ENCODE data around the gene ZNF577. TPM values are rescaled to one million over a fixed set of nuclear protein-coding genes. Genes with fewer than 3 reads are reported as not detected.

Gene ZNF577
- total RNA-seq, 1 donor from 2014 or later: 7.6 TPM

- DNase-seq (ENCODE audit: low read depth) (no peak), FAIRE-seq (no peak)
- no peak overlapping the region for H3K4me3 Mint-ChIP-seq (ENCODE audit: unreplicated experiment)
- H3K36me3 Mint-ChIP-seq (ENCODE audit: low read depth, unreplicated experiment): peaks cover 35% of the 10 kb centered on the region
- Histone ChIP-seq H3K9me3 (ENCODE audit: insufficient read depth, low read depth, low read length) (peaks cover 19% of the 10 kb centered on the region), H2AFZ (ENCODE audit: low read depth, low read length) (no peak overlapping the region), H3K36me3 (ENCODE audit: insufficient read depth, low read length) (peaks cover 18% of the 10 kb centered on the region), H3K4me1 (ENCODE audit: insufficient read depth, low read length) (no peaks in the 10 kb centered on the region), H3K4me2 (ENCODE audit: low read length) (no peak overlapping the region), H3K79me2 (ENCODE audit: insufficient read depth, low read length) (peaks cover 57% of the 10 kb centered on the region), H3K9ac (ENCODE audit: low read length) (no peak overlapping the region), H3K27me3 (ENCODE audit: insufficient read depth, low read length) (no peaks in the 10 kb centered on the region), H3K27ac (ENCODE audit: low read depth, low read length) (no peak overlapping the region), H3K4me3 (ENCODE audit: insufficient read depth, low read depth, low read length) (no peak overlapping the region), H4K20me1 (ENCODE audit: insufficient read depth, low read length) (peaks cover 7% of the 10 kb centered on the region)
- no peaks in the 10 kb centered on the region for H3K4me1 Mint-ChIP-seq (ENCODE audit: low read depth, unreplicated experiment)
- H3K9me3 Mint-ChIP-seq (ENCODE audit: unreplicated experiment): peaks cover 36% of the 10 kb centered on the region
- H3K27me3 Mint-ChIP-seq (ENCODE audit: low read depth, unreplicated experiment): no peaks in the 10 kb centered on the region
- no peak overlapping the region for H3K27ac Mint-ChIP-seq (ENCODE audit: unreplicated experiment)
- TF ChIP-seq CTCF (IDR thresholded peaks at IDR 0.05; ENCODE audit: insufficient read depth, low read depth, low read length) (no peak), EZH2 (IDR thresholded peaks at IDR 0.05; ENCODE audit: insufficient read depth, low read length) (no peak)
Measured at GRCh38 chr19:51901860-51902259, 14.1 kb upstream of the ZNF577 start.

- no peaks in the 10 kb centered on the region for H3K4me1 Mint-ChIP-seq (ENCODE audit: low read depth, unreplicated experiment)
- TF ChIP-seq EZH2 (IDR thresholded peaks at IDR 0.05; ENCODE audit: insufficient read depth, low read length) (no peak), CTCF (IDR thresholded peaks at IDR 0.05; ENCODE audit: insufficient read depth, low read depth, low read length) (no peak)
- H4K20me1 ChIP-seq (ENCODE audit: insufficient read depth, low read length): no peaks in the 10 kb centered on the region
- no peak for FAIRE-seq
- no peak overlapping the region for H3K4me2 ChIP-seq (ENCODE audit: low read length)
- H3K36me3 Mint-ChIP-seq (ENCODE audit: low read depth, unreplicated experiment): peaks cover 69% of the 10 kb centered on the region
- H3K4me3 Mint-ChIP-seq (ENCODE audit: unreplicated experiment): no peak overlapping the region
- H3K9me3 ChIP-seq (ENCODE audit: insufficient read depth, low read depth, low read length): peaks cover 41% of the 10 kb centered on the region
- H3K9me3 Mint-ChIP-seq (ENCODE audit: unreplicated experiment): peaks cover 61% of the 10 kb centered on the region
- no peak for DNase-seq (ENCODE audit: low read depth)
- no peaks in the 10 kb centered on the region for H3K79me2 ChIP-seq (ENCODE audit: insufficient read depth, low read length)
- no peak overlapping the region for H3K9ac ChIP-seq (ENCODE audit: low read length)
- no peaks in the 10 kb centered on the region for H3K27me3 Mint-ChIP-seq (ENCODE audit: low read depth, unreplicated experiment)
- H3K27me3 ChIP-seq (ENCODE audit: insufficient read depth, low read length): no peaks in the 10 kb centered on the region
- no peak overlapping the region for H3K4me3 ChIP-seq (ENCODE audit: insufficient read depth, low read depth, low read length)
- no peak overlapping the region for H2AFZ ChIP-seq (ENCODE audit: low read depth, low read length)
- no peak overlapping the region for H3K27ac Mint-ChIP-seq (ENCODE audit: unreplicated experiment)
- H3K27ac ChIP-seq (ENCODE audit: low read depth, low read length): no peak overlapping the region
- peaks cover 4% of the 10 kb centered on the region for H3K4me1 ChIP-seq (ENCODE audit: insufficient read depth, low read length)
- peaks cover 45% of the 10 kb centered on the region for H3K36me3 ChIP-seq (ENCODE audit: insufficient read depth, low read length)
Measured at GRCh38 chr19:51891193-51891747, 3.5 kb upstream of the ZNF577 start.

- Histone ChIP-seq H3K4me3 (ENCODE audit: insufficient read depth, low read depth, low read length) (no peak overlapping the region), H3K79me2 (ENCODE audit: insufficient read depth, low read length) (no peaks in the 10 kb centered on the region), H3K4me2 (ENCODE audit: low read length) (no peak overlapping the region), H4K20me1 (ENCODE audit: insufficient read depth, low read length) (no peaks in the 10 kb centered on the region), H3K9ac (ENCODE audit: low read length) (no peak overlapping the region), H3K36me3 (ENCODE audit: insufficient read depth, low read length) (peaks cover 36% of the 10 kb centered on the region), H3K9me3 (ENCODE audit: insufficient read depth, low read depth, low read length) (peaks cover 38% of the 10 kb centered on the region), H3K4me1 (ENCODE audit: insufficient read depth, low read length) (peaks cover 4% of the 10 kb centered on the region), H3K27ac (ENCODE audit: low read depth, low read length) (no peak overlapping the region), H2AFZ (ENCODE audit: low read depth, low read length) (no peak overlapping the region), H3K27me3 (ENCODE audit: insufficient read depth, low read length) (no peaks in the 10 kb centered on the region)
- Mint-ChIP-seq H3K27me3 (ENCODE audit: low read depth, unreplicated experiment) (no peaks in the 10 kb centered on the region), H3K4me1 (ENCODE audit: low read depth, unreplicated experiment) (no peaks in the 10 kb centered on the region), H3K4me3 (ENCODE audit: unreplicated experiment) (no peak overlapping the region), H3K9me3 (ENCODE audit: unreplicated experiment) (peaks cover 50% of the 10 kb centered on the region), H3K36me3 (ENCODE audit: low read depth, unreplicated experiment) (peaks cover 56% of the 10 kb centered on the region), H3K27ac (ENCODE audit: unreplicated experiment) (no peak overlapping the region)
- no peak for FAIRE-seq
- DNase-seq (ENCODE audit: low read depth): no peak
- no peak for TF ChIP-seq EZH2 (IDR thresholded peaks at IDR 0.05; ENCODE audit: insufficient read depth, low read length)
- no peak for TF ChIP-seq CTCF (IDR thresholded peaks at IDR 0.05; ENCODE audit: insufficient read depth, low read depth, low read length)
Measured at GRCh38 chr19:51889934-51890333, 2.2 kb upstream of the ZNF577 start.

Measured in astrocyte (in vitro differentiated cells and primary cell).